HG03521 (cell line): ENCODE data around the gene FUOM.
"Not testable (repeated sequence)": the region's sequence is repeated elsewhere in the genome, so short reads cannot be mapped to it uniquely, and the experiment has no call there.

Source experiments
- ATAC-seq: cut with Tn5 transposase; IDR thresholded peaks from one replicate; pipeline ENCODE4 v1.9.1; 2021; ENCODE audit warnings: mild to moderate bottlenecking, moderate library complexity; ENCODE audit not compliant: unreplicated experiment

Gene FUOM

DNA sequence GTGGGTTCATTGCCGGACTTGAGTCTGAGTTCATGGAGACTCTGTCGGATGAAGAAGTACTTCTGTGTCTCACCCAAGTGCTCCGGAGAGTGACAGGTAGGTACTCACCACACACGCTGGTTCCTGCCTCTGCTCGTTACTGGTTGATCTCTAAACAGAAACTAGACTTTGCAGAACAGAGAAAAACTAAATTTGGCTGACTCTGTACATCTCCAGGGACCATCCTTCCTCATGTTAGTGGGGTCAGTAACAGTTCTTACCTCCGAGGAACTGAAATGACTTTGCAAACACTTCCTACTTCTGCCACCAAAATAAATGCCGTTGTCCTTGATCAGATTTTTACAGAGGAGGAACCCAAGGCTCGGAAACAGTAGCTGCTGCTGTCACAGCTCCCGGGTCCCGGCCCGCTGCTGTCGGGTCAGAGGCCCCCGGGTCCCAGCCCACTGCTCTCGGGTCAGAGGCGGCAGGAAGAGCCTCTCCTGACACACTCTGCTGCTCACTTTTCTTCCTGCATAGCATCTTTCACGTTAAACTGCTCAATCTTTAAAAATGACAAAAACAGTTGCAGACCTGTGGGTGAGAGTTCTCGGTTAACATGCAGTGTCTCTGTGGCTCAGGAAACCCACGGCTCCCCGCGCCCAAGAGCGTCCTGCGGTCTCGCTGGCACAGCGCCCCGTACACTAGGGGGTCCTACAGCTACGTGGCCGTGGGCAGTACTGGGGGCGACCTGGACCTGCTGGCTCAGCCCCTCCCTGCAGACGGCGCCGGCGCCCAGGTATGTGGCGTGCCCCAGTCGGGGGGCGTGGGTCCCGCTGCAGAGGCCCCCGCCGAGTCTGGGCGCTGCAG, 31.4 kb upstream of the FUOM start:
- ATAC-seq, result peak; percentile 75

DNA sequence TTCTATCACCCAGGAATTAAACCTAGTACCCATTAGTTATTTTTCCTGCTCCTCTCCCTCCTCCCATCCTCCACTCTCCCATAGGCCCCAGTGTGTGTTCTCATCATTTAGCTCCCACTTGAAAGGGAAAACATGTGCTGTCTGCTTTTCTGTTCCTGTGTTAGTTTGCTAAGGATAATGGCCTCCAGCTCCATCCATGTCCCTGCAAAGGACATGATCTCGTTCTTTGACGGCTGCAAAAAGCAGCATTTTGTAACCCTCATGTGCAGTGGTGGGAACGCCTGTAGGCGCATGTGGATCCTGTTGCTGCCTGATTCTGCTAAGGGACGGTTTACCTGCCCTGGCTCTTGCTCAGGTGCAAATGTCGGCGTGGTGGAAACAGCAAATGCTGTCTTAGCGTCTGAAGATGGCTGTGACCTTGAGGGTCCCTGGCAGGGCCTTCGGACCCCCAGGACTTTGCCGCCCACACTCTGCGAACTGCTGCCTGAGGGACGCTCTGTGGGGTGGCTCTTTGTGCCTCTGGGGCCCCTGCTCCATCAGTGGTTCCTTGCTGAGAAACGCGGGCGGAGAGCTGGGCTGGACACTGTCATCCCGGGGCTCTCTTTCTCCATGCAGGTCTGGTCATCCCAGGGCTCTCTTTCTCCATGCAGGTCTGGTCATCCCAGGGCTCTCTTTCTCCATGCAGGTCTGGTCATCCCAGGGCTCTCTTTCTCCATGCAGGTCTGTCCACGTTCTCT, 30.6 kb upstream of the FUOM start:
- no peak for ATAC-seq

DNA sequence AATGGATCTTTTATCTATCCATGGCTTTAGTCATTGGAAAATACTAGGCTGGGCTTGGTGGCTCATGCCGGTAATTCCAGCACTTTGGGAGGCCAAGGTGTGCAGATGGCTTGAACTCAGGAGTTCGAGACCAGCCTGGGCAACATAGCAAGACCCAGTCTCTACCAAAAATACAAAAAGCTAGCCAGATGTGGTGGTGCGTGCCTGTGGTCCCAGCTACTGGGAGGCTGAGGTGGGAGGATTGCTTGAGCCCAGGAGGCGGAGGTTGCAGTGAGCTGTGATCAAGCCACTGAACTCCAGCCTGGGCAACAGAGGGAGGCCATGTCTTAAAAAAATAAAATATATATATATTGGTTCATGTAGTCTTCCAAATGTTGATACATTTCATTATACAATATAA, 29.1 kb upstream of the FUOM start:
- ATAC-seq, result not testable (repeated sequence)

DNA sequence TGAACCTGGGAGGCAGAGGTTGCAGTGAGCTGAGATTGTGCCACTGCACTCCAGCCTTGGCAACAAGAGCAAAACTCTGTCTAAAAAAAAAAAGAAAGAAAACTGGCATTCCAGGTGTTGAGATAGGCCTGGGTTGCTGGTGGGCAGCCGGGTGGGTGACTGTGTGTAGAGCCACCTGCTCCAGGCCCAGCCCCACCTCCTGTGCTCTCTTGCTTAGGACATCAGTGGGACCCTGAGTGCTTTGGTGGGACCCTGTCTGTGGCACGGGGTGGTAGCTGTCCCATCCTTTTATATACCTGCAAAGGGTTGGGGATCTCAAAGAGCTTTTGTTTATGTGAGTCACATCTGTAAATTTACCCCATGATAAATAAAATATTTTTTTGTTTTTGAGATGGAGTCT, 27.4 kb upstream of the FUOM start:
- ATAC-seq, result no peak

DNA sequence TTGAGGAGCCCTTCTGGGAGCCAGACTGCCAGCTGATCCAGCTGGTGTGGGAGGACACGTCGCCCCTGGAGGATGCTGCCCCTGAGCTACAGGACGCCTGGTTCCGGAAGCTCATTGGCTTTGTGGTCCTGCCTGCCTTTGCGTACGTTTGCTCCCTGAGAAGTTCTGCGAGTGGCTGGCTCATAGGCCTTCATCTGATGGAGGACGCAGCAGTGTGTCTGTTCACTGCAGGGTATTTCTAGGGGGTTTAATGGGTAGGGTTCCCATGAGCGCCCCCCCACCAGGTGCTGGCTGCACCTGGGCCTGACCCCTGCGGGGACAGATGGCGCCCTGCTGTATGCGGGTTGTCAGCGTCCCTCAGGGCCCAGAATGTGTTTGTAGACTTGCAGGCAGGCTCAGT, 26.3 kb upstream of the FUOM start:
- ATAC-seq, result no peak

- ATAC-seq, result no peak
These were observed 25.7 kb upstream of the FUOM start for GRCh38 chr10:133383551-133383950.

GRCh38 chr10:133381036-133381435, 23.2 kb upstream of the FUOM start:
- no peak for ATAC-seq

GRCh38 chr10:133379801-133380666, 22.2 kb upstream of the FUOM start:
- no peak for ATAC-seq

DNA sequence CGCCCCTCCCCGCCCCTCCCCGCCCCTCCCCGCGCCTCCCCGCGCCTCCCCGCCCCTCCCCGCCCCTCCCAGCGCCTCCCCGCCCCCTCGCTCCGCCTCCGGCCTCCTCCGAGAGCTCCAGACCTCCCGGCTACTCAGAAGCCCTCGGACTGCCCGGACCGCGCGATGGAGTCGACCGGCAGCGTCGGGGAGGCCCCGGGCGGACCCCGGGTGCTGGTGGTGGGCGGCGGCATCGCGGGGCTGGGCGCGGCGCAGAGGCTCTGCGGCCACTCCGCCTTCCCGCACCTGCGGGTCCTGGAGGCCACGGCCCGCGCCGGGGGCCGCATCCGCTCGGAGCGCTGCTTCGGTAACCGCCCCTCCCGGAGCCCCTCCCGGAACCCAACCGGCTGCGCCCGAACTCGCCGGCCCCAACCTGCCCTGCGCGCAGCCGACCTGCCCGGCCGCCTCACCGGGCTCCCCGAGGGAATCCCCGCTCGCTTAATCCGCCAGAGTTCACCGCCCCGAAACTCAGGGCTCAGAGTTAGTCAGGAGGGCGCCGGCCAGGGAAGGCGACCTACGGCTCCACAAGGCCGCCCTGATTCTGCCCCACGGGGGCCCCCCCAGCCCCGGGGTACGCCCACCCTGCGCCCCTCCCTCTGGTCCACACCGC, 21.5 kb upstream of the FUOM start, which contains the start of gene PAOX:
TSS of gene PAOX (plus strand) at position 111 of the 649 bp plus-strand sequence. CDS start at position 166, 55 bp downstream.
- peak; percentile 50 for ATAC-seq

DNA sequence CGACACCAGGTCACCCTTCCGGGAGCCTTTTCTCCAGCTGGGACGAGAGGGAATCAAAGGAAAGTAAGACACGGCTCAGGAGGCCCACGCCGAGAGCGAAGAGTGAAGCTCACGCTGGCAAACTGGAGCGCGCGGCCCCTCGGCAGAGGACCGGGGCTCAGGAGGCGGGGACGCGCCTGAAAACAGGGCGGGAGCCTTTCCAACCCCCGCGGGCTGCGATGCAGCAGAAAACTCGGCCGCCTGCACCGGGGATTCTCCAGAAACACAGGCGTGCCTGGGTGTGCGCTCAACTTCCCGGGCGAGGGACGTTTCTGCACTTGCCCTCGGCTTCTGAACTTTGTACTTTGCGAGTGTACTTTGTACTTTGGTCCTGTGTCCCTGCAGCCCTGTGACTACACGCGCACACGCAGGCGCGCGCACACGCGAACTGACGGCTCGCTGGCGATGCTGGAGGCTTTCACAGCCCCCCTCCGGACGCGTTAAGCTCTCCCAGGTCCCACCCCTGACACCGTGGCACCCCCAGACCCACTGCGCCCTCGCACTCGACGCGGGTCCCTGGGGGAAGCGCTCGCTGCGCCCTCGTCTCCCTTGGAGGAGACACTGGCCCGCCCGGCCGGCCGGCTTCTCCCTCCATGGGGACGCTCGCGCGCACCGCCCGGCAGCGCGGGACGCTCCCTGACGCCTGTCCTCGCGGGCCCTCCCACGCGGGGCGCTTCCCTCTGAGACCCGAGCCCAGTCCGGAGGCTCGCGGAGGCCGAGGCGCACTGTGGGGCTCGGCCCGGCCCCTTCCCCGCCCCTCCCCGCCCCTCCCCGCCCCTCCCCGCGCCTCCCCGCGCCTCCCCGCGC, 20.7 kb upstream of the FUOM start:
- ATAC-seq, result peak; percentile 32

GRCh38 chr10:133377818-133378250, 20.0 kb upstream of the FUOM start:
- ATAC-seq, result no peak

- ATAC-seq, result no peak
These were observed 19.4 kb upstream of the FUOM start for GRCh38 chr10:133377025-133377817.

DNA sequence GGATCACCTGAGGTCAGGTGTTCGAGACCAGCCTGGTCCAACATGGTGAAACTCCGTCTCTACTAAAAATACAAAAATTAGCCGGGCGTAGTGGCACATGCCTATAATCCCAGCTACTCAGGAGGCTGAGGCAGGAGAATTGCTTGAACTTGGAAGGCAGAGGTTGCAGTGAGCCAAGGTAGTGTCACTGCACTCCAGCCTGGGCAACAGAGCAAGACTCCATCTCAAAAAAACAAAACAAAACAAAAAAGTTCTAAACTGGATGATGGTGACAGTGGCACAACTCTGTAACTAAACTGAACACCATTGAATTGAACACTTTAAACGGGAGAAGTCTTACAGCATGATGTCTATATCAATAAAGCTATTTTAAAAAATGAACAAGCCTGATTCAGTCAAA, 18.4 kb upstream of the FUOM start:
- not testable (repeated sequence) for ATAC-seq

GRCh38 chr10:133375357-133376115, 17.7 kb upstream of the FUOM start:
- ATAC-seq, result no peak

DNA sequence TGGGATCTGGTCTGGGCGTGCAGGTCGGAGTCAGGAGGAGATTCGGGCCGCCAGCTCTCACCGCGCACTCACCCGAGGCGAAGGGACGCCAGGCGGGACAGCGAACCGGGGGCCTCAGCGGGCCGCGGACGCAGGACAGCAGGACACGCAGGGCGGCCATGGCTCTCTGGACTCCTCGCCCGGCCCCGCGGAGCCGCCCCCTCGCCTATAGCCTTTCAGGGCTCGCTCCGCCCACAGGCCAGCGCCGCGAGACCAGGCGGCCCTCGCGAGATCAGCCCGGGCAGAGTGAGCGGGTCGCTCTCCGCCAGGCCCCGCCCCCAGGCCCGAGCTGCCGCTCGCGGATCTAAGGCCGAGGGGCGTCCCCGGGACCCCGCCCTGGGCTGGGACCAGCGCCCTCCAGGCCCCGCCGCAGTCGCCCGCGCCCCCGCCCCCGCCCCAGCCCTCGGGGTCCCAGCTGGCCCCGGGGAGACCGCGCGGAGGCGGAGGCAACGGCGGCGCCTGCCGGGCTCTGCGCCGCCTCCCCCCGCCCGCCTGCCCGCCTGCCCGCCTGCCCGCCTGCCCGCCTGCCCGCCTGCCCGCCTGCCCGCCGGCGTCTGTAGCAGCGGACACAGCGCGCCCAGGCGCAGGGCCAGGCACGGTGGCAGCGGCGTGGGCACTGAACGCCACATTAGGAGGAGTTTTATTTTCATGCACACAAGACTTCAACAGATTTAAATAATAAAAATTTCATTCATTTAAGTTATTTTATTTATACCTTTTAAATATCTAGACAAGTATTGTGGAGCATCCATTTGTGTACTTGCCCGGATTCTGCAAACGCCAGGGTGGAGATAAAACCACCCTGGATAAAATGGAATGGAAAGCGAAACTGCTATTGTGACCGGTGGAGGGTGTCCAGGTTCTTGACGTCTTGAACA, 15.6 kb upstream of the FUOM start, which contains the start of gene ECHS1:
TSS of gene ECHS1 (minus strand) at position 181 of the 917 bp plus-strand sequence. CDS start at position 160, 21 bp downstream.
- peak; percentile 93 for ATAC-seq

- ATAC-seq, result no peak
These were observed 14.7 kb upstream of the FUOM start for GRCh38 chr10:133372507-133372906.
